Stimulated activated CD4-positive, alpha-beta T cell treated with anti-CD3 and anti-CD28 coated beads, Interleukin-4, amount 100 ng/mL, for 48 hours (primary cell): ENCODE measurements around the gene NAA20.

Experiments
- DNase-seq, 2 donors: peaks; one replicate each; pipeline ENCODE4 v3.0.0-alpha.2; 2020; ENCODE audit warnings: low read depth in 2 of 2

Gene NAA20

GRCh38 chr20:20073801-20074371, 56.7 kb downstream of the NAA20 start:
- DNase-seq, result no peak

DNA sequence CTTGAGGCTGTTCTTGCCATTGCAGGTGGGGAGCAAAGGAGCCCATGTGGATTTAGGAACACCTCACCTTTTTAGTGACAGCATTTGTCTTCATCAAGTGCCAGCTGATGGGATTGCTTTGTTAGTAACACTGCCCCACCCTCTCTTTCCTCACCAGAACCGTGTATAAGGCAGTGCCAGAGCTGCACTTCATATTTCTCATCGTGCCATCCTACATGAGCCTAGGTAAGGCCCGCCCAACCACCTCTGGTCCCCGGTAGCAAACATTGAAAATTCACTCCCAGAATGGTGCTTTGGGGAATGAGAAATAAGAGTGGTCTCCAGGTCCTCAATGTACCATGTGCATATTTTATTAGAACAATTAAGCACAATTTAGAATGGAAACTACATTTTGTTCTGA, 57.9 kb downstream of the NAA20 start:
- no peak for DNase-seq

DNA sequence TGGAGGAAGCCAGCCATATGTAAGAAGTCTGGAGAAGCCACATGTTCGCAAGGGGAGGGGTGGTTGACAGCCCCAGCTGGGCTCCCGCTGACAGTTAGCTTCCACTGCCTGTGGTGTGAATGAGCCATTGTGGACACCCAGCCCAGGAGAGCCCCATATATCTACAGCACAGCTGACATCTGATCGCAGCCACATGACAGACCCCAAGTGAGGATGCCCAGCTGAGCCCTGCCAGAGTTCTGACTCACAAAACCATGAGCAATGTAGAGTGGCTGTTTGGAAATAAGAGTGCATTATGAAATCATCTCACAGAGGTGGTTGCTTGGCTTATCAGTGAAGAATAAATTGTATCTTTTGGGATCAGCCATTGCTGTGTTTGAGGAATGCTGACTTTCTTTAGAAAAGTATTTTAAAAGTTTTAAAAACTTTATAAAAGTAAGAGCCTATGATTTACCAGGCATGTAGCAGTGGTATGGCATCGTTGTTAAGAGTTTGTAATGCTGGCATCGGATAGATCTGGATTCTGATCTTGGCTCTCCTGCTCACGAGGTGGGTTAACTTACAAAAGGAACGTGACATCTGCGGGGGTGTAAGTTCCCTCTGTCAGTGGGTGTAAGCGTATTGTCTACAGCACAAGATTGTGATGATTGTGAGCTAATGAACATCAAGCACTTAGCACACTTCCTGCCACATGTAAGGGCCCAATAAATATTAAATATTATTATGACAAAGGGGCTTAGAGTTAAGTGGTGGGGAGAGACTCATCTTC, 59.3 kb downstream of the NAA20 start:
- no peak for DNase-seq

GRCh38 chr20:20078041-20078440, 60.9 kb downstream of the NAA20 start:
- DNase-seq, result no peak

- DNase-seq, result no peak
Measured at GRCh38 chr20:20079102-20079784, 62.1 kb downstream of the NAA20 start.
